PC-3 (cell line): ENCODE data around the gene KCNC2.

ENCODE experiments used
- CTCF ChIP-seq: fragments of 300-600 bp; sonication (generic); conservative IDR thresholded peaks from 2 replicates; pipeline ENCODE4 v1.5.1; 2017; ENCODE audit warnings: antibody characterized with exemption, low read depth, mild to moderate bottlenecking, low read length
- EZH2 ChIP-seq: fragments of 300-600 bp; sonication (generic); IDR thresholded peaks from one replicate; pipeline ENCODE4 v1.6.1; 2017; ENCODE audit warnings: antibody characterized with exemption, mild to moderate bottlenecking, low read length; ENCODE audit not compliant: unreplicated experiment

DNA sequence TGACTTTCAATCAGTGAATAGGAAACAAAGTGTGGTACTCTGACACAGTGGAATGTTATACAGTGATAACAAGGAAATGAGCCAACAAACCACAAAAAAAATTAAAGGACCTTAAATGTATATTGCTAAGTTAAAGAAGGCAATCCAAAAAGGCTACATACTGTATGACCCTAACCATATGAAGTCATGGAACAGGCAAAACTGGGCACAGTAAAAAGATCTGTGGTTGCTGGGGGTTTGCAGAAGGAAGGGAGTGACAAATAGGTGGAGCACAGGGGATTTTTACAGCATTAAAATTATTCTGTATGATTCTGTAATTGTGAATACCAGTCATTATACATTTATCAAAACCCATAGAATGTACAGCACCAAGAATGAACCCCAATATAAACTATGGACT is 112.6 kb downstream of the KCNC2 start:
- TF ChIP-seq CTCF (no peak), EZH2 (no peak)
